TTC549 (cell line): ENCODE results near the gene ODF4.
"Not testable (repeated sequence)": the region's sequence is repeated elsewhere in the genome, so short reads cannot be mapped to it uniquely, and the experiment has no call there.

ENCODE experiments used
- FAIRE-seq: peaks from 2 replicates; lab custom pipeline; 2012; peaks lifted over from hg19 to GRCh38; lab: Jason Lieb, UNC

Gene ODF4

GRCh38 chr17:8369944-8370343, 30.3 kb downstream of the ODF4 start:
- FAIRE-seq: no peak

GRCh38 chr17:8371786-8372185, 32.1 kb downstream of the ODF4 start:
- no peak for FAIRE-seq

- no peak for FAIRE-seq
Observed at GRCh38 chr17:8372422-8372821, 32.8 kb downstream of the ODF4 start.

- FAIRE-seq: not testable (repeated sequence)
Observed at GRCh38 chr17:8373856-8374255, 34.2 kb downstream of the ODF4 start.

- no peak for FAIRE-seq
Observed at GRCh38 chr17:8375738-8376259, 36.2 kb downstream of the ODF4 start.

- no peak for FAIRE-seq
Observed at GRCh38 chr17:8376271-8377067, 36.8 kb downstream of the ODF4 start, which contains the start of gene KRABD2. Gene KRABD2 (minus strand): TSS chr17:8376704.

GRCh38 chr17:8377422-8377821, 37.8 kb downstream of the ODF4 start:
- no peak for FAIRE-seq

GRCh38 chr17:8378117-8378516, 38.5 kb downstream of the ODF4 start:
- not testable (repeated sequence) for FAIRE-seq

- FAIRE-seq: no peak
Observed at GRCh38 chr17:8380049-8380448, 40.4 kb downstream of the ODF4 start.

- FAIRE-seq: no peak
Observed at GRCh38 chr17:8382052-8382879, 42.6 kb downstream of the ODF4 start.

- no peak for FAIRE-seq
Observed at GRCh38 chr17:8382880-8383142, 43.2 kb downstream of the ODF4 start.

GRCh38 chr17:8383143-8383822, 43.6 kb downstream of the ODF4 start, which contains the start of gene RPL26:
Gene RPL26 (minus strand): TSS chr17:8383193. CDS start chr17:8382310, 883 bp downstream.
- peak; percentile 78 for FAIRE-seq

GRCh38 chr17:8384801-8385378, 45.2 kb downstream of the ODF4 start:
- FAIRE-seq: no peak

GRCh38 chr17:8386841-8387240, 47.2 kb downstream of the ODF4 start:
- no peak for FAIRE-seq

GRCh38 chr17:8387914-8388651, 48.4 kb downstream of the ODF4 start:
- no peak for FAIRE-seq

GRCh38 chr17:8391711-8392110, 52.1 kb downstream of the ODF4 start:
- no peak for FAIRE-seq

- no peak for FAIRE-seq
Observed at GRCh38 chr17:8392274-8392673, 52.6 kb downstream of the ODF4 start.

GRCh38 chr17:8392674-8393469, 53.2 kb downstream of the ODF4 start:
- FAIRE-seq: no peak

- FAIRE-seq: no peak
Observed at GRCh38 chr17:8393470-8394231, 54.0 kb downstream of the ODF4 start.

- FAIRE-seq: not testable (repeated sequence)
Observed at GRCh38 chr17:8394497-8394896, 54.9 kb downstream of the ODF4 start.
